Right renal cortex interstitium (tissue), 3 donors: ENCODE measurements around the gene SMG1. TPM values are rescaled to one million over a fixed set of nuclear protein-coding genes. Genes with fewer than 3 reads are reported as not detected.

Source experiments
- DNase-seq, 3 donors: peaks; one replicate each; pipeline ENCODE4 v3.0.0-alpha.2; 2013; ENCODE audit warnings: low read depth in 3 of 3, low spot score in 2 of 3
- polyA plus RNA-seq, 3 donors: library from polyadenylated mRNA; unstranded; fragments of 120-200 nt; gene quantifications; one replicate each; pipeline ENCODE4 v1.2.1, GENCODE V29; 2013; ENCODE audit not compliant: insufficient read length in 3 of 3

The SMG1 gene
- polyA plus RNA-seq, 3 donors: 48.5 to 53.7 (median 53.0) TPM

DNA sequence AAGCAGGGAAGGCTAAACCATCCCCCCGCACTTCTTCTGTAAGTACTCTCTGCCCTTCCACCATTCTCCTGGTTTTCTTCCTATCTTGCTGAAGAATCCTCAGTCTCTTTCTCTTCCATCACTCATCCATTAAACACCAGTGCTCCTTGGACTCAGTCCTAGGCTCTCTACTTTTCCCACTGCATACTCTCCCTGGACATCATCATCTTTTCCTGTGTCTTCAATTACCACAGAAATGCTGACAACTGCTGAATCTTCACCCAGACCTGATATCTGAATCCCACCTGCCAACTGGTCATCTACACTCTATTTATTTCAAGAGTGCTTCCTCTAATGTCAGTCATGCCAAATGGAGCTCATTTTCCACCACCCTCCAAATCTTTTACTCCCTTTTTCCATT lies 71.0 kb downstream of the SMG1 start:
- no peak for DNase-seq

DNA sequence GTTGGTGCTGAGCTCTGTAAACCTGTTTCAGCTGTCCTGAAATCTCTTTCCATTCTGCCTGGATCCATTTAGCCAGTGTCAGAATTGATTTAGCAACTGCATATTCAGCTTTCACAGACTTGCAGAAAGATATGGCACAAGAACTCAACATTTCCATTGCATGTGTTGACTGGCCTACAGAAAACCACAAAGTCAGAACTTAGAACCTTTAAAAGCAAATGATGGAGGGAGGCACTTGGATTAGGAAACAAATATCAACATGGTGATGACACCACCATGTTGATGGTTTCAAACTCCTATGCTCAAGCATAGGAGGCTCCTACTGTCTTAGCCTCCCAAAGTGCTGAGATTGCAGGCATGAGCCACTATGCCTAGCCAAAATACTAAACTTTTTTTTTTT lies 72.5 kb downstream of the SMG1 start:
- no peak for DNase-seq

DNA sequence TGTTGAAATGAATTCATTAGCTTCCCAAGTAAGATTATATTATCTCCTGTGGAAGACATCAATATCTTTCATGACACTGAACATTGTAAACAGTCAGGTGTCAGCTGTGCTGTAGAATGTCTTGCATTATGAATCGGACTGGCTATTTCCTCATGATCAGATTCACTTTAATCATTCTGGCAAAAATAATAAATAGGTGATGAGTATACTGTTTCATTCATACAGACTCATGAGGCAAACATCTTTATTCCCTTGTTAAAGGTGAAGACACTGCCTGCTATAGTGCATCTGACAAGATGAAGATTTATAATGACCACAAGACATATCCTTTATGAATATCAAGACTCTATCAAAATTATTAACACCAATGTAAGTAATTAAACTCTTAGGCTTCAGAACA lies 73.6 kb downstream of the SMG1 start:
- no peak for DNase-seq

GRCh38 chr16:18846416-18846815 lies 79.8 kb downstream of the SMG1 start:
- DNase-seq: no peak

GRCh38 chr16:18842565-18842964 lies 83.6 kb downstream of the SMG1 start:
- DNase-seq: no peak

- no peak for DNase-seq
Measured at GRCh38 chr16:18841833-18842525, 84.2 kb downstream of the SMG1 start.

DNA sequence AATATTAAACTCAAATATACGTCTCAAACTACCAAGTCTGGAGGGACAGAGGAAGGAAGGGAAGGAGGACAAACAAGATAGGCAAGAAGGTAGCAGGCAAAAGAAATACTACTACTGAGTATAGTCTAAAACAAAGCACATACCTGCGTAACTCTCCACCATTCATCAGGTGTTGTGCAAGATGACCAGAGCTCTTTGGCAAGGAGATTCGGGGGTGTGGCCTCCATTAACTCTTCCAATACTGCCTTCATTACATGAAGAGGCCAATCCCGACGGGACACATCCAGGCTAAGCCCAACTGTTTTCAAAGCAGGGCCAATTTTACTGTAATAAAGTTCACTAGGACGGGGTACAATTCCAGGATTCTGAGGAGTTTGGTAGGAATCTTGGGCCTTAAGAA lies 86.7 kb downstream of the SMG1 start:
- DNase-seq: no peak

DNA sequence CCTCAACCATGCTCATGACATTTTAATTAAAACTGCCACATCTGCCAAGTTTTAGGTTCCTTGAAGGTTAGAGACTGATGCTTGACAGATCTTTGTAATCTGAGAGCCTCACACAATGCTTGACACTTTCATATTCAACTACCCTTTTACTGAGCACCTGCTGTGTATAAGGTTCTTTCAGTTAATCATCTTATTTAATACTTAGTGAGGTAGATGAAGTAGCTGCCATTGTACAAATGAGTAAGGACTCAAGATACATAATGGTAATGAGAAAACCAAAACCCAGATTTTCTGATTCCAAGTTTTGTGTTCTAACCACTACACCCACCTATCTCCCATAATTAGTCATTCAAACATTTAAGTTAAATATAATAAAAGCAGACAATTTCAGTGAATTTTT lies 89.5 kb downstream of the SMG1 start:
- DNase-seq: no peak

- DNase-seq: no peak
Measured at GRCh38 chr16:18834864-18835263, 91.3 kb downstream of the SMG1 start.

- no peak for DNase-seq
Measured at GRCh38 chr16:18833707-18834505, 92.3 kb downstream of the SMG1 start.

DNA sequence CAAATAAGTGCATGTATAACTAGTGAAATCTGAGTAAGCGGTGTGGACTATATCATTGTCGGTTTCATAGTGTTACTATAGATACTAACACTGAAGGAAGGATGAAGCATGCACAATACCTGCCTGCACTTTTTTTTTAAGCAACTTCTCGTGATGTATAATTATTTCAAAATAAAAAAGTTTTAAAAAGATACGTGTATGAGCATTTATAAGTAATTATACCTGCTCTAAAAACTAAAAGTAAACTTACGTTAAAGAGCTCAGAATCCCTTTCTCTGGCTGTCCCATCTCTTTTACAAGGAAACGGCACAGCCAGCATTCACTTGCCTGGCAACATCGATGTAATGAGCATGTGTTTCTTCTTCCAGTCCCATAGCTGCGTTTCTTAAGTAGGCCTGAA lies 93.6 kb downstream of the SMG1 start:
- no peak for DNase-seq

DNA sequence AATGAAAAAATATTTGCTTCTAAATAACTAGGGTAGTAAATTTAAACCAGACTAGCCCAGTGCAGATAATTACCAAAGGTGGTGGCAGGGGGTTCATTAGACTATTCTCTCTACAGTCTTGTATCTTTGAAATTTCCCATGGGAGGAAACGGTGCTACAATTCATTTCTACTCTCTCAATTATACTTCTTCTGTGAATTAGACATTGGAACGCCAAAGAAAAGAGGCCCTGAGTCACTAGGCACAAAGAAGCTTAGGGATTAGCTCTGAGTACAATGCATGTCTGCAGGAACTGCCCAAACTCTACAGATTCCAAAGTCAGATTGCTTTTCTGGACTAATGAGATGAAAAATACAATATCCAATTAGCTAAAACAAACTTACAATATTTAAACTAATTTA lies 94.2 kb downstream of the SMG1 start:
- DNase-seq: no peak

DNA sequence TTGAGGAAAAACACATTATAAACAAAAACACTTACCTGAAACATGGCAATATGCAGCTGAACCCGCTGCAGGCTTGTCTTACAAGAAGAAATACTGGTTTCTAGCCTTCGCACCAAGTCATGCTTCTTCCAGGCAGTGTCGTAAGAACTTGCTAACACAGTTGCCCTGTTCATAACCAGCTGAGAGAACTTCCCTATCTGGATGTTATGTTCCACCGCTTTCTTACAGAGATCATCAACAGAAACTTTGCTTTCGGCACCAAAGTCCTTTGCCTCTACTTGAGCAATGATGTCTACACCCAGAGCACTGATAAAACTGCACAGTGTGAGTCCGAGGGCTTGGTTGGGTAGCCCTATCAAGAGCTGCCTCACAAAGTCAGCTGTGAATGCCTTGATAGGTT lies 97.0 kb downstream of the SMG1 start:
- DNase-seq: no peak

DNA sequence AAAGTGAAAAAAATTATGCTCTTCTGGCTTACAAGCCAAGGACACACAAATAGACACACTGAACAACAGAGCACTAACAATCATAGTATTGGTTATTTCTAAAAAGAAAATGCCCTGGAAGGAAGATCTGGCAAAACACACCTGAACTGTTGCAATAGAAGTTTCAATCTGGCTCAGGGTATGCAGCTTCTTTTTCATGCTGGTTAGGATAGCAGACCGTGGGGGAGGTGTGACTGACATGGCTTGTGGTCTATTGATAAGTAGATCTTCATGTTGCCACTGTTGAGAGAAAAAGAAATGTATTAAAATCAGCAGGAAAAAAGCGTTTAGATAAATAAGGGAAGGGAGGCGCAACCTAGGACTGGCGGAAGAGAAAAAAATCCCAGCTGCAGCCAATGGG lies 98.3 kb downstream of the SMG1 start:
- no peak for DNase-seq

- no peak for DNase-seq
Measured at GRCh38 chr16:18816286-18816685, 109.9 kb downstream of the SMG1 start.

- no peak for DNase-seq
Measured at GRCh38 chr16:18811925-18812324, 114.3 kb downstream of the SMG1 start.

DNA sequence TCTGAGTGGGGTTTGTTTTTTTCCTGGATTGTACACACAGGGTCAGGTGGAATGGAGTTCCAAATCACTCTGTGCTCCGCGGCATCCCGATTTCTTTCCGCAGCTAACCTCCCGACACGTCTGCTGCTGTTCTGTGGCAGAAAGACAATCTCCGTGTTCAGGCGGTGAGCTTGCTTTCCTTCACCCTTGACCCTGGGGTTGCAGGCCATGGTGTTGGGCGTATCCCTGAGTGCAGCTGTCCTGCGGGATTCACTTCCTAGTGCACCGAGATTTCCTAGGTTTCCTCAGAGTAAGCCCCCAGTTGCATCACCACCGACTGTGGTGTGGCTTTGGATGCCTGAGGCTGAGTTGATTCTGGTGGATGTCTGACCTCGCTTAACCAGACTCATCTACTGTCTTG lies 117.0 kb downstream of the SMG1 start:
- no peak for DNase-seq

- DNase-seq: no peak
Measured at GRCh38 chr16:18805257-18805773, 120.9 kb downstream of the SMG1 start.

GRCh38 chr16:18804540-18804939 lies 121.7 kb downstream of the SMG1 start:
- no peak for DNase-seq

DNA sequence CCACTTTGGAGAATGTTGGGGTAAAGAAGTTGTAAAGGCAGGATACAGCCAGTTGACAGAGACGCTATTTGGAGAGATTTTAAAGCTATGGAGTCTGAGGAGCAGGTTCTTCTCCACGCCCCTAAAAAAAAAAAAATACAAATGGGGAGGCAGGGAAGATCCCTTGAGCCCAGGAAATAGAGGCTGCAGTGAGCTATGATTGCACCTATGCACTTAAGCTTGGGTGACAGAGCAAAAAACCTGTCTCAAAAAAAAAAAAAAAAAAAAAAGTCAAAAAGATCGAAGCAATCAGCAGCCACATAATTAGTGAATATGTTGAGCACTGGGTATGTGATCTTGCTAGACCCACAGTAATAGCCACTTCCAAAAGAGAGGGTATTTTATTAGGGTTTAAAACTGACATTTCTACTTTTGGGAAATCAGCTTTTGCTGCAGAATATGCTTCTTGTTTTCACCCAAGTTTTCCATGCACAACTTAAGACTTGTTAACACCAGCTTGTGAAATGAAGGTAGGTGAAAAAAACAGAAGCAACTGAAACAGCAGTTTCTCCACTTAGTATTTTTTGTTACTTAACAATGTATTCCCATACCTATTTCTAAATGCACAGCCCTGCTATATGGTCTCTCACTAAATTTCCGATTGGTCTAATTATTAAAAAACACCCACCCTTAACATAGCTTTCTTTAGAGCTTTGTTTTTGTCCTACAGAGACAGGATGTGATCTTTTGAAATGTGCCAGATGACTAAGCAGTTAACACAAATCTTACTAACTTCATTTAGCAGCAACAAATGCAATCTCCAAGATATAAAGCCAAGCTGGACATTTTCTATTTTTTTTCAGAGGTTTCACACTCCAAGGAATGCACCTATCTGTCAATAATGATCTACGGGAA lies 122.4 kb downstream of the SMG1 start:
- no peak for DNase-seq

- DNase-seq: no peak
Measured at GRCh38 chr16:18802767-18803343, 123.4 kb downstream of the SMG1 start.
